OCI-LY7 (cell line): Measurements from ENCODE around the gene GNG11. TPM values are rescaled to one million over a fixed set of nuclear protein-coding genes. Genes with fewer than 3 reads are reported as not detected.

Source experiments
- BruUV-seq: library from RNA; stranded (reverse); fragments of 400-500 nt; replicated peaks from 2 replicates; lab custom pipeline; 2021; lab: Mats Ljungman, UMichigan
- CTCF ChIA-PET: fragments of 300-600 bp; sonication (Branson Sonifier 250); formaldehyde crosslinking; loops from one replicate; lab custom pipeline; 2022; ENCODE audit warnings: antibody characterized with exemption; ENCODE audit not compliant: unreplicated experiment; lab: Charles Lee
- POLR2A ChIA-PET: fragments of 300-600 bp; sonication (Branson Sonifier 250); formaldehyde crosslinking; loops from one replicate; lab custom pipeline; 2022; ENCODE audit warnings: antibody characterized with exemption; lab: Charles Lee
- DNase-seq: peaks from one replicate; pipeline ENCODE4 v3.0.0-alpha.2; 2015; ENCODE audit warnings: low spot score
- H2AFZ ChIP-seq: fragments of 200-600 bp; sonication (generic), shearing (Covaris generic); 2 replicates; pipeline ENCODE4 v1.6.1; 2014; ENCODE audit warnings: mild to moderate bottlenecking, antibody characterized with exemption, low read length, moderate library complexity
- H3K27ac ChIP-seq: fragments of 200-600 bp; sonication (generic); 2 replicates; pipeline ENCODE4 v1.5.1; 2014; ENCODE audit warnings: mixed run types, low read depth, mild to moderate bottlenecking, moderate library complexity, low read length, inconsistent platforms; ENCODE audit not compliant: poor library complexity, severe bottlenecking
- H3K36me3 ChIP-seq: fragments of 200-600 bp; sonication (generic); 2 replicates; pipeline ENCODE4 v1.6.1; 2014; ENCODE audit warnings: mild to moderate bottlenecking, antibody characterized with exemption, low read length, moderate library complexity, mixed read lengths; ENCODE audit not compliant: insufficient read depth
- H3K4me1 ChIP-seq: fragments of 200-600 bp; sonication (generic); 2 replicates; pipeline ENCODE4 v1.5.1; 2014; ENCODE audit warnings: mild to moderate bottlenecking, low read length; ENCODE audit not compliant: insufficient read depth, poor library complexity, severe bottlenecking
- H3K4me2 ChIP-seq: fragments of 200-600 bp; sonication (generic); 2 replicates; pipeline ENCODE4 v1.6.1; 2014; ENCODE audit warnings: mild to moderate bottlenecking, low read length
- H3K4me3 ChIP-seq: fragments of 200-600 bp; sonication (generic); 2 replicates; pipeline ENCODE4 v1.5.1; 2014; ENCODE audit warnings: mild to moderate bottlenecking, low read depth, low read length; ENCODE audit not compliant: poor library complexity, severe bottlenecking
- H3K79me2 ChIP-seq: fragments of 200-600 bp; sonication (generic); 2 replicates; pipeline ENCODE4 v1.6.1; 2016; ENCODE audit warnings: low read depth, mild to moderate bottlenecking, low read length, moderate library complexity, mixed read lengths; ENCODE audit not compliant: insufficient read depth
- H3K9me2 ChIP-seq: fragments of 200-600 bp; sonication (generic); 2 replicates; pipeline ENCODE4 v1.6.1; 2016; ENCODE audit warnings: mild to moderate bottlenecking, low read length, mixed read lengths; ENCODE audit not compliant: insufficient read depth
- H3K9me3 ChIP-seq: fragments of 200-600 bp; sonication (generic); 2 replicates; pipeline ENCODE4 v1.6.1; 2014; ENCODE audit warnings: mild to moderate bottlenecking, mixed run types, low read length, mixed read lengths
- H4K20me1 ChIP-seq: fragments of 200-600 bp; sonication (generic); 2 replicates; pipeline ENCODE4 v1.6.1; 2014; ENCODE audit warnings: mild to moderate bottlenecking, antibody characterized with exemption, low read length, moderate library complexity, mixed read lengths; ENCODE audit not compliant: insufficient read depth
- CTCF ChIP-seq: fragments of 200-600 bp; sonication (generic); conservative IDR thresholded peaks from 2 replicates; pipeline ENCODE4 v1.5.1; 2014; ENCODE audit warnings: mild to moderate bottlenecking, antibody characterized with exemption, low read length, moderate library complexity, mixed read lengths
- EZH2phosphoT487 ChIP-seq: fragments of 200-600 bp; sonication (generic); IDR thresholded peaks from 2 replicates; pipeline ENCODE4 v1.6.1; 2018; ENCODE audit warnings: low read depth, borderline replicate concordance, mild to moderate bottlenecking, mixed run types, antibody characterized with exemption, low read length, moderate library complexity, mixed read lengths
- intact Hi-C: fragments of 100-400 bp; cut with micrococcal nuclease; formaldehyde crosslinking; loops from one replicate; pipeline ENCODE4 v1.10.0; 2022; ENCODE audit not compliant: unreplicated experiment
- total RNA-seq, 2 experiments: library from RNA; depleted of rRNA in 1 of 2; stranded (reverse); fragments of >200 nt in 1 of 2; shearing (Covaris generic) in 1 of 2; gene quantifications; 2 replicates each; pipeline ENCODE4 v1.2.3, GENCODE V29; 2014 to 2022

Gene GNG11
- total RNA-seq, 2 experiments from 2014 or later = 0.82 to 1.2 TPM

DNA sequence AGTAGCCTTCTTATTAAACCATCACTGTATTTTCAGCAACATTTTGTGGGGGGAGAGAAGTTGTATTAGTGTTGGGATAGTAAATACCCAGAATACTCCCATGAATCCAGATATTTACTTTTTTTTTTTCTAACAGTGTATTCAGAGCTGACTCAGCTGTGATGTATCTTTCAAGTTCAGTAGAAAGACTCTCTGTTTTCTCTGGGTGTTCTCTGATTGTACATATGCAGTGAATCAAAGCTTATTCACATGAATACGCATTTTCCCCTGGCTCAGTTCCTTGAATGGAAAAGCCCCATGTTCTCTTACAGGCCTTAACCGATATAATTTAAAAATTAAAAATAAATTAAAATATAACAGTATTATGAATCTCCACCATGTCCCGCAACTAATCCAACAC, 32.3 kb upstream of the GNG11 start:
- Histone ChIP-seq H3K27ac (no peak overlapping the region), H2AFZ (no peak overlapping the region), H3K79me2 (no peaks in the 10 kb centered on the region), H3K9me2 (no peaks in the 10 kb centered on the region), H3K4me2 (no peak overlapping the region), H4K20me1 (no peaks in the 10 kb centered on the region), H3K36me3 (no peaks in the 10 kb centered on the region), H3K4me3 (no peak overlapping the region), H3K4me1 (no peaks in the 10 kb centered on the region), H3K9me3 (no peaks in the 10 kb centered on the region)
- DNase-seq = no peak
- intact Hi-C loops = no loop called here
- BruUV-seq = no TSS peak
- CTCF ChIA-PET = no interaction called here
- POLR2A ChIA-PET = no interaction called here
- TF ChIP-seq EZH2phosphoT487 (no peak), CTCF (no peak)

DNA sequence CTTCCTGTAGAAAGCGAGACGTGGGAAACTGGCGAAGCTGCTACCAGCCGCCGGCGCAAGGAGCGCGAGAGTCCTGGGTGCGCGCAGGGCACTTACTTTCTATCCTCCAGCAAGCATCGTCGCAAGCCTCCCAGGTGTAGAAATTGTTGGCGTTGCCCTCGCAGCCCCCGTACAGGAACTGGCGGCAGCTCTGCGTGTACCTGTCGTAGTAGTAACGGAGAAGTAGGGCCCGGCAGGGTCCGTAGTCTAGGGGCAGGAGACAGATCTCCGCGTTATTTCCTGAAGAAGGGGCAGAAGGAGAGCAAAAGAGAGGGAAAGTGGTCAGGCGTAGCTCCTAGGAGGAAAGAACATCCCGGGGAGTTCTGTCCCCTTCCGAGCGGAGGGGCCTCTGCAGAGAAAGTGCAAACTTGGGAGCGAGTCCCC, 31.5 kb upstream of the GNG11 start:
- no peak for DNase-seq
- peak overlapping the region; percentile 18; the same call in 1 of the 2 replicates for H3K4me2 ChIP-seq
- intact Hi-C loops = no loop called here
- H2AFZ ChIP-seq = no peak overlapping the region
- H3K27ac ChIP-seq = no peak overlapping the region
- no peak for TF ChIP-seq CTCF
- no peak for TF ChIP-seq EZH2phosphoT487
- BruUV-seq = no TSS peak
- no peaks in the 10 kb centered on the region for H4K20me1 ChIP-seq
- ChIA-PET CTCF (no interaction called here), POLR2A (no interaction called here)
- H3K9me2 ChIP-seq = no peaks in the 10 kb centered on the region
- no peaks in the 10 kb centered on the region for H3K4me1 ChIP-seq
- no peak overlapping the region for H3K4me3 ChIP-seq
- H3K36me3 ChIP-seq = no peaks in the 10 kb centered on the region
- H3K9me3 ChIP-seq = no peaks in the 10 kb centered on the region
- no peaks in the 10 kb centered on the region for H3K79me2 ChIP-seq

- Histone ChIP-seq H3K79me2 (no peaks in the 10 kb centered on the region), H3K9me3 (no peaks in the 10 kb centered on the region), H3K36me3 (no peaks in the 10 kb centered on the region), H3K9me2 (no peaks in the 10 kb centered on the region), H2AFZ (no peak within 1 kb of the TSS), H4K20me1 (no peaks in the 10 kb centered on the region), H3K4me2 (peak within 1 kb of the TSS; percentile 18; the same call in 1 of the 2 replicates), H3K4me3 (no peak within 1 kb of the TSS), H3K27ac (no peak within 1 kb of the TSS), H3K4me1 (no peaks in the 10 kb centered on the region)
- POLR2A ChIA-PET = no interaction called here
- TF ChIP-seq EZH2phosphoT487 = no peak
- no peak for TF ChIP-seq CTCF
- no peak for DNase-seq
- CTCF ChIA-PET = no interaction called here
- intact Hi-C loops = no loop called here
- no TSS peak for BruUV-seq
Measured at GRCh38 chr7:93890464-93891068, 31.0 kb upstream of the GNG11 start, which contains the start of gene TFPI2. Gene TFPI2 (minus strand): TSS chr7:93890753. CDS start chr7:93890678, 75 bp downstream.
